Large intestine (tissue), 1 donor: ENCODE measurements around the gene GLIPR1. TPM values are rescaled to one million over a fixed set of nuclear protein-coding genes. Genes with fewer than 3 reads are reported as not detected.

ENCODE experiments used
- polyA plus RNA-seq: library from polyadenylated mRNA; unstranded; fragments of 120-200 nt; gene quantifications from one replicate; pipeline ENCODE4 v1.2.1, GENCODE V29; 2013

Gene GLIPR1
- polyA plus RNA-seq, 1 donor: 14.1 TPM

Other genes with a start within 250 kb of the GLIPR1 start
- 3.1 TPM for gene CAPS2, start 150.4 kb upstream of the GLIPR1 start, polyA plus RNA-seq
- 0.27 TPM for gene GLIPR1L1, start 146.1 kb upstream of the GLIPR1 start, polyA plus RNA-seq
- gene GLIPR1L2, start 89.7 kb upstream of the GLIPR1 start, polyA plus RNA-seq: 1.3 TPM
- gene KRR1, start 30.9 kb downstream of the GLIPR1 start, polyA plus RNA-seq: 43.8 TPM